ENCODE measurements around the gene CETN1. TPM values are rescaled to one million over a fixed set of nuclear protein-coding genes. Genes with fewer than 3 reads are reported as not detected.
A peak's percentile ranks its signal among the peaks of the same experiment; 100 is the strongest.

Gene CETN1
- total and polyA plus RNA-seq, 2 experiments from 2014 or later, result not detected

- H3K79me2 ChIP-seq, result no peaks in the 10 kb centered on the region
- H3K36me3 ChIP-seq (replicated peaks; ENCODE audit: insufficient read depth, low read depth), result no peaks in the 10 kb centered on the region
- 33% methylated on average over 4 of the region's 4 CpGs for WGBS (ENCODE audit: low lambda C conversion rate, missing lambda C conversion rate)
- H3K4me3 ChIP-seq, result no peak overlapping the region
- no peak overlapping the region for H3K4me2 ChIP-seq
- H3K27me3 ChIP-seq, result no peaks in the 10 kb centered on the region
- no peaks in the 10 kb centered on the region for H3K9me2 ChIP-seq (replicated peaks; ENCODE audit: insufficient read depth)
- TF ChIP-seq CTCF (IDR thresholded peaks at IDR 0.05; ENCODE audit: poor library complexity) (peak; percentile 90), EZH2 (IDR thresholded peaks at IDR 0.05; ENCODE audit: borderline replicate concordance) (no peak)
- H3K4me1 ChIP-seq (ENCODE audit: insufficient read depth), result no peaks in the 10 kb centered on the region
- no peak overlapping the region for H3K27ac ChIP-seq
- peak; percentile 65 for DNase-seq (ENCODE audit: low spot score)
- no peaks in the 10 kb centered on the region for H3K9me3 ChIP-seq (ENCODE audit: low read depth)
- no peaks in the 10 kb centered on the region for H4K20me1 ChIP-seq (ENCODE audit: insufficient read depth, poor library complexity, severe bottlenecking)
- H2AFZ ChIP-seq, result no peak overlapping the region
Measured at GRCh38 chr18:616380-616995, 36.3 kb downstream of the CETN1 start.

- Histone ChIP-seq H3K79me2 (no peaks in the 10 kb centered on the region), H3K4me1 (ENCODE audit: insufficient read depth) (no peaks in the 10 kb centered on the region), H2AFZ (no peak overlapping the region), H3K27me3 (no peaks in the 10 kb centered on the region), H3K4me3 (no peak overlapping the region), H3K9me3 (ENCODE audit: low read depth) (no peaks in the 10 kb centered on the region), H3K4me2 (peak overlapping the region; percentile 53), H3K36me3 (replicated peaks; ENCODE audit: insufficient read depth, low read depth) (no peaks in the 10 kb centered on the region), H3K27ac (no peak overlapping the region), H3K9me2 (replicated peaks; ENCODE audit: insufficient read depth) (no peaks in the 10 kb centered on the region), H4K20me1 (ENCODE audit: insufficient read depth, poor library complexity, severe bottlenecking) (no peaks in the 10 kb centered on the region)
- TF ChIP-seq EZH2phosphoT487 (IDR thresholded peaks at IDR 0.05; ENCODE audit: low read depth, severe bottlenecking, unreplicated experiment), result no peak
- no peak for TF ChIP-seq CTCF (IDR thresholded peaks at IDR 0.05; ENCODE audit: poor library complexity)
- TF ChIP-seq EZH2 (IDR thresholded peaks at IDR 0.05; ENCODE audit: borderline replicate concordance), result no peak
- WGBS (ENCODE audit: low lambda C conversion rate, missing lambda C conversion rate), result 50% methylated on average over 13 of the region's 13 CpGs
- DNase-seq (ENCODE audit: low spot score), result no peak
Measured at GRCh38 chr18:617970-618504, 37.9 kb downstream of the CETN1 start.

GRCh38 chr18:618618-619017 is 38.4 kb downstream of the CETN1 start:
- 83% methylated on average over 5 of the region's 5 CpGs for WGBS (ENCODE audit: low lambda C conversion rate, missing lambda C conversion rate)
- TF ChIP-seq CTCF (IDR thresholded peaks at IDR 0.05; ENCODE audit: poor library complexity), result no peak
- TF ChIP-seq EZH2phosphoT487 (IDR thresholded peaks at IDR 0.05; ENCODE audit: low read depth, severe bottlenecking, unreplicated experiment), result no peak
- no peak for TF ChIP-seq EZH2 (IDR thresholded peaks at IDR 0.05; ENCODE audit: borderline replicate concordance)
- no peak overlapping the region for H3K27ac ChIP-seq

More at GRCh38 chr18:618618-619017, 38.4 kb downstream of the CETN1 start:
- Histone ChIP-seq H3K27me3 (no peaks in the 10 kb centered on the region), H4K20me1 (ENCODE audit: insufficient read depth, poor library complexity, severe bottlenecking) (no peaks in the 10 kb centered on the region), H3K9me3 (ENCODE audit: low read depth) (no peaks in the 10 kb centered on the region), H3K4me1 (ENCODE audit: insufficient read depth) (no peaks in the 10 kb centered on the region), H2AFZ (no peak overlapping the region), H3K9me2 (replicated peaks; ENCODE audit: insufficient read depth) (no peaks in the 10 kb centered on the region), H3K36me3 (replicated peaks; ENCODE audit: insufficient read depth, low read depth) (no peaks in the 10 kb centered on the region), H3K4me2 (no peak overlapping the region), H3K79me2 (no peaks in the 10 kb centered on the region), H3K4me3 (no peak overlapping the region)
- DNase-seq (ENCODE audit: low spot score), result no peak
